Liver (tissue), 9 donors: ENCODE data around the gene SRSF3. TPM values are rescaled to one million over a fixed set of nuclear protein-coding genes. Genes with fewer than 3 reads are reported as not detected.

Experiments
- DNase-seq: peaks from one replicate; pipeline ENCODE4 v3.0.0-alpha.2; 2017; ENCODE audit warnings: low spot score
- H3K27ac ChIP-seq, 2 donors: one replicate each; pipeline ENCODE4 v1.7.0; 2013; ENCODE audit warnings: inconsistent platforms in 2 of 2, low read length in 2 of 2, control low read depth in 1 of 2, low read depth in 1 of 2, mild to moderate bottlenecking in 1 of 2
- H3K27me3 ChIP-seq, 4 donors: one replicate each; pipeline versions ENCODE4 v1.6.1 to v1.7.0; 2013; ENCODE audit warnings: low read length in 3 of 4, inconsistent platforms in 1 of 4, mild to moderate bottlenecking in 1 of 4, moderate library complexity in 1 of 4; ENCODE audit not compliant: control insufficient read depth in 4 of 4, insufficient read depth in 4 of 4
- H3K36me3 ChIP-seq, 4 donors: one replicate each; pipeline versions ENCODE4 v1.6.1 to v1.7.0; 2013; ENCODE audit warnings: low read length in 3 of 4, mild to moderate bottlenecking in 3 of 4, low read depth in 1 of 4, moderate library complexity in 1 of 4; ENCODE audit not compliant: control insufficient read depth in 4 of 4, insufficient read depth in 3 of 4
- H3K4me1 ChIP-seq, 4 donors: one replicate each; pipeline versions ENCODE4 v1.6.1 to v1.7.0; 2013; ENCODE audit warnings: low read length in 3 of 4, mild to moderate bottlenecking in 3 of 4, moderate library complexity in 1 of 4; ENCODE audit not compliant: control insufficient read depth in 4 of 4, insufficient read depth in 4 of 4
- H3K4me3 ChIP-seq, 3 donors: one replicate each; pipeline versions ENCODE4 v1.6.1 to v1.7.0; 2013; ENCODE audit warnings: low read length in 3 of 3, control low read depth in 1 of 3, low read depth in 1 of 3, mild to moderate bottlenecking in 1 of 3
- H3K9ac ChIP-seq, 2 donors: one replicate each; pipeline ENCODE4 v1.7.0; 2013; ENCODE audit warnings: low read length in 2 of 2, mild to moderate bottlenecking in 2 of 2, moderate library complexity in 2 of 2, control low read depth in 1 of 2, low read depth in 1 of 2
- H3K9me3 ChIP-seq, 4 donors: one replicate each; pipeline versions ENCODE4 v1.6.1 to v1.7.0; 2013; ENCODE audit warnings: low read length in 3 of 4; ENCODE audit not compliant: control insufficient read depth in 4 of 4
- ATF3 ChIP-seq: IDR thresholded peaks from 2 replicates; pipeline ENCODE4 v1.6.1; 2016; ENCODE audit warnings: antibody characterized with exemption
- CTCF ChIP-seq: fragments of 150-350 bp; IDR thresholded peaks from 2 replicates; pipeline ENCODE4 v1.5.1; 2017; ENCODE audit warnings: improper control_type of control experiment, low read depth, low read length; ENCODE audit not compliant: missing input control
- EGR1 ChIP-seq, 2 donors: IDR thresholded peaks; 2 replicates each; pipeline ENCODE4 v1.6.1; 2016 to 2018; ENCODE audit warnings: antibody characterized with exemption in 2 of 2, low read depth in 2 of 2
- FOXA1 ChIP-seq: IDR thresholded peaks from 2 replicates; pipeline ENCODE4 v1.6.1; 2016; ENCODE audit warnings: antibody characterized with exemption
- FOXA2 ChIP-seq: IDR thresholded peaks from 2 replicates; pipeline ENCODE4 v1.6.1; 2016; ENCODE audit warnings: antibody characterized with exemption
- GABPA ChIP-seq, 2 donors: IDR thresholded peaks in 1 of 2; conservative IDR thresholded peaks in 1 of 2; 2 replicates each; pipeline ENCODE4 v1.6.1; 2016; ENCODE audit warnings: antibody characterized with exemption in 2 of 2, mild to moderate bottlenecking in 1 of 2, moderate library complexity in 1 of 2
- HNF4A ChIP-seq, 2 donors: conservative IDR thresholded peaks; 2 replicates each; pipeline ENCODE4 v1.6.1; 2016; ENCODE audit warnings: antibody characterized with exemption in 2 of 2, mild to moderate bottlenecking in 2 of 2
- HNF4G ChIP-seq: IDR thresholded peaks from 2 replicates; pipeline ENCODE4 v1.6.1; 2016; ENCODE audit warnings: antibody characterized with exemption
- JUND ChIP-seq, 2 donors: IDR thresholded peaks; 2 replicates each; pipeline ENCODE4 v1.6.1; 2016; ENCODE audit warnings: antibody characterized with exemption in 2 of 2
- NR2F2 ChIP-seq: IDR thresholded peaks from 2 replicates; pipeline ENCODE4 v1.6.1; 2016; ENCODE audit warnings: antibody characterized with exemption
- RAD21 ChIP-seq, 2 donors: IDR thresholded peaks; 2 replicates each; pipeline ENCODE4 v1.6.1; 2016; ENCODE audit warnings: antibody characterized with exemption in 2 of 2, mild to moderate bottlenecking in 2 of 2
- REST ChIP-seq: IDR thresholded peaks from 2 replicates; pipeline ENCODE4 v1.6.1; 2016; ENCODE audit warnings: antibody characterized with exemption, mild to moderate bottlenecking
- RXRA ChIP-seq, 2 donors: IDR thresholded peaks; 2 replicates each; pipeline ENCODE4 v1.6.1; 2017 to 2018; ENCODE audit warnings: antibody characterized with exemption in 2 of 2, mild to moderate bottlenecking in 1 of 2
- SP1 ChIP-seq: IDR thresholded peaks from 2 replicates; pipeline ENCODE4 v1.6.1; 2018; ENCODE audit warnings: antibody characterized with exemption, mild to moderate bottlenecking
- TAF1 ChIP-seq: conservative IDR thresholded peaks from 2 replicates; pipeline ENCODE4 v1.6.1; 2016; ENCODE audit warnings: antibody characterized with exemption, mild to moderate bottlenecking
- YY1 ChIP-seq: IDR thresholded peaks from 2 replicates; pipeline ENCODE4 v1.6.1; 2016; ENCODE audit warnings: antibody characterized with exemption, mild to moderate bottlenecking
- ZBTB33 ChIP-seq: IDR thresholded peaks from 2 replicates; pipeline ENCODE4 v1.6.1; 2016; ENCODE audit warnings: antibody characterized with exemption
- WGBS: extraction: QIAGEN DNeasy Blood & Tissue Kit; methylation state at CpG from one replicate; pipeline ENCODE4 v1.1.7; 2013; 5-methylcytosine and 5-hydroxymethylcytosine counted together
- polyA plus RNA-seq, 2 donors: library from polyadenylated mRNA; stranded (reverse) in 1 of 2; unstranded in 1 of 2; fragments of 200-250 nt in 1 of 2; fragments of >200 nt in 1 of 2; fragmentation: Nextera tagmentation in 1 of 2; extraction: Ambion mirVana in 1 of 2; gene quantifications; one replicate each; pipeline versions ENCODE4 v1.2.1 to v1.2.3, GENCODE V29; 2013 to 2015
- total RNA-seq, 2 donors: library from RNA; depleted of rRNA; stranded (reverse); fragments of >200 nt; gene quantifications; one replicate each; pipeline ENCODE4 v1.2.3, GENCODE V29; 2014
- TF ChIP-seq, protein P1 (sequence below): IDR thresholded peaks from 2 replicates; pipeline ENCODE4 v1.6.1; 2016; ENCODE audit warnings: antibody characterized with exemption
- donor health status: healthy.
- donor health status: healthy.
- donor health status: healthy.
- donor health status: healthy.
- donor health status: healthy.

The SRSF3 gene
- total and polyA plus RNA-seq, 4 donors = 62.8 to 103 (median 101) TPM

GRCh38 chr6:36641543-36641942, 47.4 kb downstream of the SRSF3 start (continued):
- peak; percentile 37 for TF ChIP-seq ZBTB33

DNA sequence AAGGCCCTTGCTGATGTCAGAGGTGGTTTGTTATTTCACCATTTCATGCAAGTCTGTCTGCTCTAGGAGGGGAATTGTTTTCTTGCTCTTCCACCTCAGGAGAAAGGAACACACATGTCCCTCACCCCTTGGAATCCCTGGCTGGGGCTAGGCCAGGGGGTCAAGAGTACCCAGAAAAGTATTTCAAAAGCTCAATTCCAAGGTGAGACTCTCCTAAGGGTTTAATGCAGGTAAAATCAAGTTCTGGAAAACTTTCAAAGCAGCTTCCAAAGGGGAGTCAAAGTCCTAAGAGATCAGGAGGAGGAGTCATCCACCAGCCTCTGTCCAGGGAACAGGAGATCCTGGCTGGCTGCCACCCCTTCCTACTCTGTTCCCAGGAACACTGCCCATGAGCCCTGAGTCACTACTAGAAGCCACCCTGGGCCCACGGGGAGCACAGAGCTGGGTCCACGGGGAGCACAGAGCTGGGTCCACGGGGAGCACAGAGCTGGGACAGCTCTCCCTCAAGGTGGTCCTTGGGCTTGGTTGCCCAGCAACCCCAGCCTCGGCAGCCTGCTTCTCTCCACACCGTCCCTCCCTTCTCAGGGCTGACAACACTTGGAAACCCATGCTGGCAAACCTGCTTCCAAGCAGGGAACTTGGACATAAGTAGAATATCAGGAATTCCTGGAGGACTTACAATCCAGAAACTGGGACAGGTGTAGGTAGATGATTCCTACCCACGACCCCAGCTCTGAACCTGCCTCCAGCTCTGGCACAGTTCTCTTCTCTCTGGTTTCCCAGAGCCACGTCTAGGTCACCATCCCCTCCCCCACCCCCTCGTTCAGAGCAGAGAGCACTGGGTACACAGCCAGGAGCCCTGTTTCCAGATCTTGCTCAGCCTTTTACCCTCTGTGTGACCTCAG, 49.0 kb downstream of the SRSF3 start:
- H3K4me3 ChIP-seq = no peak overlapping the region
- TF ChIP-seq YY1 (no peak), ZBTB33 (no peak), RXRA (IDR thresholded peaks at IDR 0.05) (peak; percentile 34 to 61), NR2F2 (no peak), FOXA1 (peak; percentile 16), JUND (IDR thresholded peaks at IDR 0.05) (peak; percentile 63 to 74), EGR1 (IDR thresholded peaks at IDR 0.05; ENCODE audit: low read depth in 2 of 2) (peak in 1 of 2 donors; percentile 75), FOXA2 (peak; percentile 17), REST (peak; percentile 14), CTCF (no peak), RAD21 (IDR thresholded peaks at IDR 0.05) (peak; percentile 26 to 29), SP1 (peak; percentile 83), TAF1 (no peak), ATF3 (peak; percentile 55), GABPA (IDR thresholded peaks at IDR 0.05 in 1 of 2, conservative IDR thresholded peaks at IDR 0.05 in 1 of 2) (no peak), HNF4A (conservative IDR thresholded peaks at IDR 0.05) (peak; percentile 87 to 89), HNF4G (peak; percentile 74)
- TF ChIP-seq, protein P1, sequence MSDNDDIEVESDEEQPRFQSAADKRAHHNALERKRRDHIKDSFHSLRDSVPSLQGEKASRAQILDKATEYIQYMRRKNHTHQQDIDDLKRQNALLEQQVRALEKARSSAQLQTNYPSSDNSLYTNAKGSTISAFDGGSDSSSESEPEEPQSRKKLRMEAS = peak; percentile 79
- no peaks in the 10 kb centered on the region for H3K27me3 ChIP-seq
- 24% methylated on average over 8 of the region's 8 CpGs for WGBS
- H3K9ac ChIP-seq = no peak overlapping the region
- DNase-seq = peak; percentile 65
- peaks cover 16 to 43% (median 39%) of the 10 kb centered on the region in 4 donors for H3K4me1 ChIP-seq
- no peaks in the 10 kb centered on the region for H3K36me3 ChIP-seq
- no peaks in the 10 kb centered on the region for H3K9me3 ChIP-seq
- peak overlapping the region; percentile 63 to 85 for H3K27ac ChIP-seq
